Right hindlimb (tissue), 1 donor: ENCODE data around the gene BMERB1.
A peak's percentile ranks its signal among the peaks of the same experiment; 100 is the strongest.
"Not testable (repeated sequence)": the region's sequence is repeated elsewhere in the genome, so short reads cannot be mapped to it uniquely, and the experiment has no call there.

Experiments used
- DNase-seq: peaks from one replicate; pipeline ENCODE4 v3.0.0-alpha.2; 2018

BMERB1 gene

DNA sequence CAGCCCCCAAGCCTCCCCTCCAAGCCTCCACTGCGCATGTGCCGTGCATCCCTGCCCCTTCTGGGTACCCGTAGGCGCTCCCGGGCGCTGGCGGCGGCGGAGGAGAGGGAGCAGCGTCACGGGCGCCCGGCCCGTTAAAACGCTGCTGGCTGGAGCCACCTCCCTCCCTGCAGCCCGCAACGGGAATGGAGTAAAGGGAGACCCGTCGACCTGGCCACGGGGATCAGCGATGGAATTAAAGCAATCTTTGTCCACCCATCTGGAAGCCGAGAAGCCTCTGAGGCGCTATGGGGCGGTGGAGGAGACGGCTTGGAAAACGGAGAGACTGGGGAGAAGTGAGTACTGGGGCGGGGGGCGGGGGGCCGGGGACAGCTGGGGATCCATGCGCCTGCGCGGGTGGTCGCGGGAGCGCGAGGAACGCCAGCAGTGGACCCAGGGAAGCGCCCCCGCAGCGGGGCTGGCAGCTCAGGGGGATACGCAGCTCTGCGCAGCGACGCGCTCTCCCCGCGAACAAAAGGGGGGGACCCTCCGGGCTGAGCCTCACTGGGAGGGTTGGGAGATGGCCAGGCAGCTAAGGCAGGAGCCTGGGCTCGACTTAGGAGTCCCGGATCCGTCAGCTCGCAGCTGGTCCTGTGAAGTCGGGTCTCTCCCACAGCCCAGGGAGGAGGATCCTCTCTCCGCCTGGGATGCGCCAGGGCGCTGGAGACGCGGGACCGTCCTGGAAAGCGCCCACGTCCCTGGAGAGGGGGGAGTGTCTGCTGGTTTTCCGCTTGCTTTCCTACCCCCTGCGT, at the start of gene BMERB1:
TSS of gene BMERB1 (plus strand) at position 164 of the 791 bp plus-strand sequence. CDS start at position 230, 66 bp downstream.
- peak; percentile 84 for DNase-seq

DNA sequence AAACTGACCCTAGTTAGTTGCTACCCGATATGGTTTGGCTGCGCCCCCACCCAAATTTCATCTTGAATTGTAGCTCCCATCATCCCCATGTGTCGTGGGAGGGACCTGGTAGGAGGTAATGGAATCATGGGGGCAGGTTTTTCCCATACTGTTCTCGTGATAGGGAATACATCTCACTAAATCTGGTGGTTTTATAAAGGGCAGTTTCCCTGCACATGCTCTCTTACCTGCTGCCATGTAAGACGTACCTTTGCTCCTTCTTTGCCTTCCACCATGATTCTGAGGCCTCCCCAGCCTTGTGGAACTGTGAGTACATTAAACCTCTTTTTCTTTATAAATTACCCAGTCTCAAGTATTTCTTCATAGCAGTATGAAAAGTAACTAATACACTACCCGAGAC, 46.3 kb upstream of the BMERB1 start:
- DNase-seq = not testable (repeated sequence)

DNA sequence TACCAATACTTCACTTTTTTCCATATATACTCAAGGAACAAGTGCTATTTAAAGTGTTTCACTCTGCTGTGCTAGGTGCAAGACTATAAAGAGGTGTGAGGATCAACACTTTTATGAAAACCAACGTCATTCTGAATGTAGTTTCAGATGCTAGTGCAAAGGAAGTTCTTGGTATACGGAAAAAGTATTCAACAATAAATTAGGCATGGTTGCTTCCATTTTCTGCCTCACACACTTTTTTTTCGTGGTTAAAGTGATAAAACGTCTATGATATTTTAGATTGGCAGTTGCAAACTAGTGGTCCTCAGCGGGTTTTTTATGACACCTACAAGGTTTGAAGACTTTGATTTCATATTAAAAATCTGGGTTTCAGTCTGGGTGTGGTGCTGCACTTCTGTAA, 44.5 kb upstream of the BMERB1 start:
- DNase-seq = not testable (repeated sequence)

DNA sequence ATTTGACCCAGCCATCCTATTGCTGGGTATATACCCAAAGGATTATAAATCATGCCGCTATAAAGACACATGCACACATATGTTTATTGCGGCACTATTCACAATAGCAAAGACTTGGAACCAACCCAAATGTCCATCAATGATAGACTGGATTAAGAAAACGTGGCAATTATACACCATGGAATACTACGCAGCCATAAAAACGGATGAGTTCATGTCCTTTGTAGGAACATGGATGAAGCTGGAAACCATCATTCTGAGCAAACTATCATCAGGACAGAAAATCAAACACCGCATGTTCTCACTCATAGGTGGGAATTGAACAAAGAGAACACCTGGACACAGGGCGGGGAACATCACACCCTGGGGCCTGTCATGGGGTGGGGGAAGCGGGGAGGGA, 41.4 kb upstream of the BMERB1 start:
- not testable (repeated sequence) for DNase-seq

DNA sequence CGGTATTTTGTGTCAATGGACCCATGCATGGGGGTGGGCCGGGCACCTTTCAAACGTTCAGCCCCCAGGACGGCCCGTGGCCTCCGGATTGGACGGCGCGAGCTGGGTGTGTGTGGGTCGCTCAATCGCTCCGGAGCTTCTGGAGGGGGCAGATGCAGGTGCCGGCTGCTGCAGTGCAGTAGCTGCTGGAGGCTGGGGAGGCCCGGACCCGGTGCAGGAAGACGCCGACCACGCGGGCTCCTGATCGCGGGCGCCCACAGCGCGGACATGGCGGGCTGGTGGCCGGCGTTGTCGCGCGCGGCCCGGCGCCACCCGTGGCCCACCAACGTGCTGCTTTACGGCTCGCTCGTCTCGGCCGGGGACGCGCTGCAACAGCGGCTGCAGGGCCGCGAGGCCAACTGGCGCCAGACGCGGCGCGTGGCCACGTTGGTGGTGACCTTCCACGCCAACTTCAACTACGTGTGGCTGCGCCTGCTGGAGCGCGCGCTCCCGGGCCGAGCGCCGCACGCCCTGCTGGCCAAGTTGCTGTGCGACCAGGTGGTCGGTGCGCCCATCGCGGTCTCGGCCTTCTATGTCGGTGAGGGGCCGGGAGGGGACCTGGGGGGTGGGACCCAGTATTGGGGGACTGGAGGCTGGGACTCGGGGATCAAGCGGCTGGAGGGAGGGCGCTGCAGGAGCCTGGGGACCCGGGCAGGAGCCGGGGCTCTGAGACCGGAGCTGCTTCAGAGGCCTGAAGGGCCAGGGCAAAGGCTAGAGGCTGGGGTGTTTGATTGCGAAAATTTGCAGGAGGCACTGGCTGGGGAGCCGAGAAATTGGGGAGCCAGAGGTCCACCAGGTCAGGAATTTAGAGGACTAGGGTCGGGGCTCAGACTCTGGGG, 38.5 kb upstream of the BMERB1 start, which contains the start of gene MPV17L:
TSS of gene MPV17L (plus strand) at position 124 of the 878 bp plus-strand sequence. CDS start at position 268, 144 bp downstream.
- DNase-seq = peak; percentile 64

DNA sequence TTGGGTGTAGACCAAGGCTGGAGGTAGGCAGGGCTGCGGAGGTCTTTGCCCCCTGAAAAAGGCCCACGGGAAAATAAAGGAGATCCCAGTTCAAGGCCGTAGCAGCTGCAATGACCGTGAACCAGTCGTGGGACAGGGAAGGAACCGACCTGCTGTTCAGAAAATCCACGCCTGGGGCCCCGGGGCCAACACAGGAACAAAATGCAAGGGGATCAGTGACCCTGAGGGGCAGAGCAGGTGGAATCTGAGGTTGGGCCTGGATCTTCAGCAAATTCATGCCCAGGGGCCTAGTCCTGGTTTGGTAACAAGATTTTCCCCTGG, 37.9 kb upstream of the BMERB1 start:
- not testable (repeated sequence) for DNase-seq

DNA sequence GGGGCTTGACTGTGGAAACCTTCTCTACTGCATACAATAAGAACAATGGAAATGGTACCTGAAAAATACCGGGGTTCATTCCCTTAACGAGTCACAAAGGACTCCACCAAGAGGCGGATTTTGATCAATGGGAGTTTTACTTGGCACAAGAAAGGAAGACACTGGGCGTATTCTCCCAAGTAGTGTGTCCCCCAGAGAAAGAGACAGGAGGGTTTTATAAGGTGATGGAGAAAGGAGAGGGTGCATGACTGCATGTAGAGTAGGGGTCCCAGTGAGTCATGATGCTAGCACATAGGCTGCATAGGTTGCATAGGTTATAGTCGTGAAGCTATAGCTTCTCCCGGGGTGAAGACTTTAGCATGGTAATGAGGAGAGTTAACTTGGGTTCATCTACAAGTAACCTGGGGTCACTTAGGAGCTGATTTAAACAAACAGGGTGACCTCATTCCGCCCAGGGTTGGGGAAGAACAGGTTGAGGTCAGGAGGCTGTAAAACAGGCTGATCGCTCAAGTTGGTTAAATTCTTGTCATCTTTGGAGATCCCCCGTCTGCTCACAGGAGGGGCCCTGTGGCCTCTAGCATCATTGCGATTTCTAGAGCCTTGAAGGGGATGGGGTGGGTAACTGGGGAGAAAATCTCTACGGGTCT, 37.3 kb upstream of the BMERB1 start:
- no peak for DNase-seq

DNA sequence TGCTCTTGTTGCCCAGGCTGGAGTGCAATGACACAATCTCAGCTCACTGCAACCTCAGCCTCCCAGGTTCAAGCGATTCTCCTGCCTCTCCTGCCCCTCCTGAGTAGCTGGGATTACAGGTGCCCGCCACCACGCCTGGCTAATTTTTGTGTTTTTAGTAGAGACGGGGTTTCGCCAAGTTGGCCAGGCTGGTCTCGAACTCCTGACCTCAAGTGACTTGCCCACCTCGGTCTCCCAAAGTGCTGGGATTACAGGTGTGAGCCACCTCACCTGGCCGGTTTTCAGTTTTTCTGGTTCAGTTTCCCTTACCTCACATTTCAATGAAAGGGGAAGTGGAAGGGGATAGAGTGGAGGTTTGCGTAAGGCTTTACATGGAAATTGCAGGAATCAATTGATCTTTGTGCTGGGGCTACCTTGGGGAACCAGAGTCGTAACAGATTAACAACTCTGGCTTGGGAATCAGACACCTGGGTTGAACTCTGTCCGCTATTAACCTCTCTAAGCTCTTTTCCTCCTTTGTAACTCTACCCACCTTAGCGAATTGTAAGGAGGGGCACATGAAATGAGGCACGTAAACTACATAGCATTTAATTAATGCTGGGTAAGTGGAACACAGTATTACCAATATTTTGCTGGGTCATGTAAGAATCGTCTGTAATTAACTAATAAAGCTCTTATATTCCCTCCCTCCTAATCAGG, 35.6 kb upstream of the BMERB1 start:
- no peak for DNase-seq

DNA sequence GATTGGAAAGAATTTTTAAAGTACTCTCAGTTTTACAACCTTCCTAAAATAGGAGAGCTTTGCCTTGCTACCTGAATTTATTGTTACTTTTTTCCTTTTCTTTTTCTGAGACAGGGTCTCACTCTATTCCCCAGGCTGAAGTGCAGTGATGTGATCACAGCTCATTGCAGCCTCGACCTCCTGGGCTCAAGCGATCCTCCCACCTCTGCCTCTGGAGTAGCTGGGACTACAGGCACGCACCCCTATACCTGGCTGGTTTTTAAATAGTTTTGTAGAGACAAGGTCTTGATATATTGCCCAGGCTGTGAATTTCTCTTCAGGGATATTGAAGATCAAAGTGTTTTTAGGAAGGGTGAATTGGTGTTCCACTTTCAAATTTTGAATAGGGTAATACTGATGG, 35.1 kb upstream of the BMERB1 start:
- DNase-seq = no peak

DNA sequence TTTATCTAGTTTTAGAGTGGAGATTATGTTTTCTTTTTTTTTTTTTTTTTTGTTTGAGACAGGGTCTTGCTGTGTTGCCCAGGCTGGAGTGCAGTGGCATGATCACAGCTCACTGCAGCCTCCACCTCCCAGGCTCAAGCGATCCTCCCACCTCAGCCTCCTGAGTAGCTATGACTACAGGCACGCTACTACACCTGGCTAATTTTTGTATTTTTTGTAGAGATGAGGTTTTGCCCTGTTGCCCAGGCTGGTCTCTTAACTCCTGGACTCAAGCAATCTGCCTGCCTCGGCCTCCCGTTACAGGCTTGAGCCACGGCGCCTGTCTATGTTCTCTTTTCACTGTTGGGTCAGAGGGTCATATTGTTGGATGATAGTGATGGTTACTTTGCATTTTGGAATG, 34.1 kb upstream of the BMERB1 start:
- DNase-seq = not testable (repeated sequence)

DNA sequence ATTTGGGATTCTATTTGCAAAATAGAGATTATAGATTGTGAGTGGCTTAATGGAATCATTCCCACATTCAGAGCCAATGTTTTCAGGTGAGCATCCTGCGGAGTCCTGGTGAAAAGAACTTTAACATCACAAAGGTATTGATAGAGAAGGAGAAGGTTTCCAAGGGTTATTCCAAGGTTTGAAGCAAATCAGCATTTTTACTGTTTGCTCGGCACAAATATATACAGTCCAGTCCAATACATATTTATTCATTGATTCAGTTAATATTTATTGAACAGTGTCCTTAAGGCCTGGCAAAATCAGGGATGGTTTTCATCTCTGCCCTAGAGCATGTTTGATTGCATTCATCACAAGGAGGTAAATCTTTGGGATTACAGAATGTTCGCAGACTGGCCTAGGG, 32.4 kb upstream of the BMERB1 start:
- no peak for DNase-seq

DNA sequence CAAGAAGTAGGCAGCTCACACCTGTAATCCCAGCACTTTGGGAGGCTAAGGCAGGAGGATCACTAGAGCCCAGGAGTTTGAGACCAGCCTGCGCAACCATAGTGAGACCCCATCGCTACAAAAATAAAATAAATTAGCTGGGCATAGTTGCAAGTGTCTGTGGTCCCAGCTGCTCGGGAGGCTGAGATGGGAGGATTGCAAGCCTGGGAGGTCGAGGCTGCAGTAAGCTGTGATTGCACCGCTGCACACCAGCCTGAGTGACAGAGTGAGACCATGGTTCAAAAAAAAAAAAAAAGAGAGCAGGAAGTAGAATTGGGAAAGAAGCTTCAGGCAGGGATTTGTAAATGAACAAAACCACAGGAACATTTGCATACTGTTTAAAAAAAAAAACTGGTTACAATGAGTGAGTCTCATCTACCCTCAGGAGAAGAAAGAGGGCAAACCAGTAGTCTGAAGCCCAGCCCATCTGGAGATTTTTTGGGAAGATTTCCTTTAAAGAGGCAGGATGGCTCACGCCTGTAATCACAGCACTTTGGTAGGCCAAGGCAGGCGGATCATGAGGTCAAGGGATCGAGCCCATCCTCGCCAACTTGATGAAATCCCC, 30.9 kb upstream of the BMERB1 start:
- no peak for DNase-seq

DNA sequence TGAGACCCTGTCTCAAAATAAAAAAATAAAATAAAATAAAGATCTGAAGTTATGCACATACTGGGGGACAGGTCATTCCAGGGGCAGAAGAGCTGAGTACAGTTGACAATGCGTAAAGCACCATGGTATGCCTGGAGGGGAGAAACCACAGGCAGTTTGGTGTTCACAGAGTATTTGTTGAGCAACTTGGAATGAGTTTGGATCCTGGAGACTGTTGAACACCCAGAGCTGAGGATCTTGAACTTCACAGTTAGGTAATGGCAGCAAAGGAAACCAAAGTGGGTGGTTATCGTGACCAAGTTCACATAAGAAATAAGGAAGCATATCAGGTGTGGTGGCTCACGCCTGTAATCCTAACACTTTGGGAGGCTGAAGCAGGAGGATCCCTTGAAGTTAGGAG, 30.3 kb upstream of the BMERB1 start:
- DNase-seq = not testable (repeated sequence)

DNA sequence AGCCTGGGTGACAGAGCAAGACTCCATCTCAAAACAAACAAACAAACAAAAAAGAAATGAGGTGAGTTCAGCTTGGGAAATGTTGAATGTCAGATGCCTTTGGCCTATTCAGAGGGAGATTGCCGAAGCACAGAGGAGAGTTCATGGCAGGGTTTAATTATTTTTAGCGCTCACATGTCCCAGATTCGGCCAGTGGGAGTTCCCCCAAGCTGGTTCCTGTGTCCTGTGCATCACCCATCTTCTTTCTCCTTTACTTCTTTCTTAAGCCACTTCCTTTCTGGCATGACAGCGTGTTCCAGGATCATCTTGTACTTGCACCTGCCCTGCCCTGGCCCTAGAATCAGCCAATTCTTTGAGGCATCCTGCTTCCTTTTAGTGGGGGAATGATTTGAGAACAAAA, 29.6 kb upstream of the BMERB1 start:
- DNase-seq = no peak

DNA sequence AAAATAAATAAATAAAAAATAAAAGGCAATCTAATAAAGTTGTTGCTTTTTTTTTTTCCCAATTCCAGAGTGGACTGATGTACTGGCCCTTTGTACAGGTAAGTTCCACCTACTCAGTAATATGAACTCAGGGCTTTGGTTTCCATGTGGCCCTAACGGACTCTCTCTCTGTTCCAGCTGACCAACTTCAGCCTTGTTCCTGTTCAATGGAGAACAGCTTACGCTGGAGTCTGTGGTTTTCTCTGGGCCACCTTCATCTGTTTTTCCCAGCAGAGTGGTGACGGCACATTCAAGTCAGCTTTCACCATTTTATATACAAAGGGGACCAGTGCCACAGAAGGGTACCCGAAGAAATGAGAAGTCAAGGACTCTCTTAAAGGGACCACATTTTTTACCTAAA, 26.6 kb upstream of the BMERB1 start:
- DNase-seq = not testable (repeated sequence)

DNA sequence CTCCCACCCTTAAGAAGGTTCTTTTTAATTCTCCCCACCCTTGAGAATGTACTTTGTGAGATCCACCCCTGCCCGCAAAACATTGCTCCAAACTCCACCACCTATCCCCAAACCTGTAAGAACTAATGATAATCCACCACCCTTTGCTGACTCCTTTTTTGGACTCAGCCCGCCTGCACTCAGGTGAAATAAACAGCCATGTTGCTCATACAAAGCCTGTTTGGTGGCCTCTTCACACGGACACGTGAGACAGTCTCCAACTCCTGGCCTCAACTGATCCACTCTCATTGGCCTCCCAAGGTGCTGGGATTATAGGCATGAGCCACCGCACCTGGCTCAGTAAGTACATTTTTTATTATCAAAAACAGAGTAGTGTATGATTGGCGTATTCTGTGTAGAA, 24.9 kb upstream of the BMERB1 start:
- DNase-seq = not testable (repeated sequence)

DNA sequence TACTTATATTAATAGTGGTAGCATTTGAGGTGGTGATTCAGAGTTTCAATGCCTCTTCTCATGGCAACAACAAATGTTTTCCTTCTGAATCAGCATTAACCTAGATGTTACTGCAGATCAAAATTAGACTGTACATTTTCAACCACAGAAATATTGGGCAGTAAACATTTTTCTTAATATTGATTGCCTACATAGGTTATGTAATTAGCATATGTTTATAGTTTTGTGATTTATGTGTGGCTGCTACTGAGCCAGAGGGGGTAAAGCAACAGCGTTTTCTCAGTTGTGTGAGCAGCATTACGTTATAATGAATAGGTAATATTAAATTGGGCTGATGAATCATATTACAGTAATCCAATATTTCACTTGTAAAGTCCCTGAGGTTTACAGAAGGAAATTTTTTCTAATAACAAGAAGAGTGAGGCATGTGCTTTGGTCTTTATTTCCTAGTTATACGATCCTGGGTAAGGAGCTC, 18.8 kb upstream of the BMERB1 start:
- no peak for DNase-seq

DNA sequence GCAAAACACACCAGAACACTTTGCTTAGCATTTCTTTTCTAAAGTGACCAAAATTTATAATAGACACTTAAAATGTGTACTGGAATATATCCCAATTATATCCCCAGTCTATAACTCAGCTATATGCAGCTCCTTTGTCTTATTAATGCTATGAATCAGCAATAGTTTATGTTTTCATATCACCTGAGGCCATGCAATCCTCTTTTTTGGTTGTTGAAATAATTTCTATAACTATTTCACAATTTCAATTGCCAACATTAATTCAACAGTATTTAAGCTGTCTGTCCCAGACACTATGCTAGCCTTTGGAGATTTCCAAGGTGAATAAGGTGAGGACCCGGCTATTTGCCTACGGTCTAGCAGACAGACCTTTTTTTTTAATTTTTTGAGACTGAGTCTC, 17.2 kb upstream of the BMERB1 start:
- DNase-seq = no peak

DNA sequence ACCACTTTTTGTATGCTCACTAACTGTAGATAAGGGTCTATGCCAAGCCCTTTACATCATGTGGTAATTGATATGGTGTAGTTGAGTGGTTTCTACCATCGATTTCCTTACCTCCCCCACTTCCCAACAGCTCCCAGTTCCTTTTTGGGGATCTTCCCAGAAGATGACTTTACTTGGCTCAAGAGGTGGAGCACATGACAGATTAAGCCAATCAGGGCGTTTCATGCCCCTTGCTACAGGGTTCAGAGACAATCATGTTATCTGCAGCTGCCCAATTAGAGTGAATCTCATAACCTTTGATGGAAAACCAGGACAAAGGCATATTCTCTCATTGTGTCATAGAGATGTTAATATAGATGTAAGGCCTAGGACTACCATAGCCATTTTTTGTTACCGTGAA, 16.2 kb upstream of the BMERB1 start:
- no peak for DNase-seq

DNA sequence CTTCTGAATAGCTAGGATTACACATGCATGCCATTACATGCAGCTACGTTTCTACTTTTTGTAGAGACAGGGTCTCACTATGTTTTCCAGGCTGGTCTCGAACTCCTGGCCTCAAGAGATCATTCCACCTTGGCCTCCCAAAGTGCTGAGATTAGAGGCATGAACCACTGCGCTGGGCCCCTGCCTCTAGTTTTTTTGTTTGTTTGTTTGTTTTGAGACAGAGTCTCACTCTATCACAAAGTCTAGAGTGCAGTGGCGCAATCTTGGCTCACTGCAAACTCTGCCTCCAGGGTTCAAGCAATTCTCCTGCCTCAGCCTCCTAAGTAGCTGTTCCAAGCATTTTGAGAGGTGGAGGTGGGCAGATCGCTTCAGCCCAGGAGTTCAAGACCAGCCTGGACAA, 12.7 kb upstream of the BMERB1 start:
- DNase-seq = not testable (repeated sequence)

DNA sequence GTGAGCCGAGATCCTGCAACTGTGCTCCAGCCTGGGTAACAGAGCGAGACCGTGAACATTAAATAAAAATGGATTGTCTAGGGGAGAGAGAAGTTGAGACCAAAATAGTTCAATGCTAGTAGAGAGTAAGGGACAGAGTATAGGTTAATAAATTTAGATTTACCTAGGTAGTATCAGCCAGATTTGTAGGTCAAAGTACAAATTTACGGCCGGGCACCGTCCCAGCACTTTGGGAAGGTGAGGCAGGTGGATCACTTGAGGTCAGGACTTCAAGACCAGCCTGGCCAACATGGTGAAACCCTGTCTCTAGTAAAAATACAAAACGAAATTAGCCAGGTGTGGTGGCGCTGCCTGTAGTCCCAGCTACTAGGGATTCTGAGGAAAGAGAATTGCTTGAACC, 12.2 kb upstream of the BMERB1 start:
- no peak for DNase-seq

DNA sequence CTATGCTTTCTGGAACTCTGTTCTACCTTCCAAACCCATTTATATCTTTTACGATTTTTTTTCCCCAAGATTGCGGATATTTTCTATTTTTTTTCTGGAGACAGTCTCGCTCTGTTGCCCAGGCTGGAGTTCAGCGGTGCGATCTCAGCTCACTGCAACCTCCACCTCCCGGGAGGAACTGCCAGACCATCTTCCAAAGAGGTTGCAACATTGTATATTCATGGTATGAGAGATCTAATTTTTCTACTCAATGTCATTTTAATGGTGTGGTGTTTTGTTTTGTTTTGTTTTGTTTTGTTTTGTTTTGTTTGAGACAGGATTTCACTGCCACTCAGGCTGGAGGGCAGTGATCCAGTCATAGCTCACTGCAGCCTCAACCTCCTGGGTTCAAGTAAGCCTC, 8.5 kb upstream of the BMERB1 start:
- DNase-seq = no peak
